RPMI8226 (cell line): ENCODE measurements around the gene SLCO3A1.
"Not testable (repeated sequence)": the region's sequence is repeated elsewhere in the genome, so short reads cannot be mapped to it uniquely, and the experiment has no call there.

Source experiments
- DNase-seq: peaks from one replicate; pipeline ENCODE4 v3.0.0-alpha.2; 2015

SLCO3A1 gene

DNA sequence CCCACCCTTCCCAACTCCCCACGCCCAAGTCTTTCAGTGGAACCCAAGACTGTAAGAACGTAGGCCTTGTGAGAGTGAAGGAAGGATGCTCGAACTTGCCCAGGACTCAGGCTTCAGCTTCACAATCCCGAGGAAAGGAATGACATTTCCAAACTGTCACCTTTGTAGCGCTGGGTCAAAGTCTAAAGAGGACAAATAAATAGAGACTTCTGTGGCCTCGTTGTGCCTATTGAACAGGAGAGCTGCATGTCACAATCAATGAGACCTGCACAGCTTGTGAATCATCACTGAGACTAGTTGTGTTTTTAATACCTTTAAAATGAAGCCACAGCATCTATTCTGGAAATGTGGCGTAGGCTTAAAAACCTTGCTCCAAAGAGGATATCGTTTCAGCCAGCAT is 317.4 kb downstream of the SLCO3A1 start:
- no peak for DNase-seq

DNA sequence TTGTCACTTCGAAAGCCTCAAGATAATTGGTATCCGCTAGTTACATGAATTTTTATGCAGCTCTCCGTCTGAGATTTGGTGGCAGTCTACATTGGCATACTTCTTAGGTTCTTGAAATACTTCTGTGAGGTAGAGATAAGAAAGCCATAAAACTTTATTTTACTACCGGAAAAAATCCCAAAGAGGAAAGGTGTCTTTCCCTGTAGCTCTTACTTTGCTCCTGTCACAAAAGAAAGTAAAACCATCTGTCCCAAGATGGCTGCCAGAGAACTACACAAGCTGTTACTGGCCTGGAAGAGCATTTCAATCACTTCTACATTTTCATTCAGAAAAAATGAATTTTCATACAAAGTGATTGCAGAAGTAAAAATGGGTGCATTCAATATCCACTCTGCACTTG is 325.4 kb downstream of the SLCO3A1 start:
- no peak for DNase-seq

DNA sequence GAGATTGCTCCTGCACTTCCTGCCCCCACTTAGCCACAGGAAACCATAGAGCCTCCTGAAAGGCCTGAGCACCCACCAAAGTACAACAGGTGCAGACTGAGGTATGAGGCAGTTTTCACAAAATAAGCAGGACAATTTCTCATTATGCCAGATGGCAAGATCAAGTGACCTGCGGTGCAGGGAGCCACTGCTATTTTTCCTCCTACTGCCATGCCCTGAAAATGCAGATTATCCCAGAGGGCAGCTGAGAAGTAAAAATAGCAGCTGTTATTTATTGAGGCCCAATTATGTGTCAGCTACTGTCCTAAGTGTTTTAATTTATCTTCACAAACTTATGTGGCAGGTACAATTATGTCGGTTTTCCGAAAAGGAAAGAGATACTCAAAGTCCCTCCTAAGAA is 330.6 kb downstream of the SLCO3A1 start:
- DNase-seq, result no peak

DNA sequence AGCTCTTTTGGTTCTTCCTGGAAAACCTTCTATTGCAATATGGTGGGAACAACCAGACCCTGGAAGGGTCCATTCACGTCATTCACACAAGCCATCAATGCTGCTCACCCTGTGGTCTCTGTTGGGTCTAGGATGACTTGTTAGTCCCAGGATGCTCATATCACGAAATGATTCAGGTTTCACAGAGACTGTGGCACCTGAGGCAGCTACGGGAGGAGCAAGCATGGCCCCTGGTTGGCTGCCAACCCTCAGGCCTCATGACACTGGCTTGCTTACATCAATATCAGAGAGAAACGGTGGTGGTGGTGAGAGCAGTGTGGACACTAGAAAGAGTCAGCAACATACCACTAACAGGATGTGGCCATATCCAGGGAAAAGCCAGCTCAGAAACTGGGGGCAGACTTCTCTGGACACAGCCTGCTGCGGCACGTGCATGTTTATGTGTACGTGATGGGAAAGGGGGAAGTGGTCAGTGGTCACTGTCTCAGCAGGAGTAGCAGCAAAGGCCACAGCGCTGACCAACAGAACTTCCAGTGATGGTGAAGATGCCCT is 331.2 kb downstream of the SLCO3A1 start:
- DNase-seq, result no peak

DNA sequence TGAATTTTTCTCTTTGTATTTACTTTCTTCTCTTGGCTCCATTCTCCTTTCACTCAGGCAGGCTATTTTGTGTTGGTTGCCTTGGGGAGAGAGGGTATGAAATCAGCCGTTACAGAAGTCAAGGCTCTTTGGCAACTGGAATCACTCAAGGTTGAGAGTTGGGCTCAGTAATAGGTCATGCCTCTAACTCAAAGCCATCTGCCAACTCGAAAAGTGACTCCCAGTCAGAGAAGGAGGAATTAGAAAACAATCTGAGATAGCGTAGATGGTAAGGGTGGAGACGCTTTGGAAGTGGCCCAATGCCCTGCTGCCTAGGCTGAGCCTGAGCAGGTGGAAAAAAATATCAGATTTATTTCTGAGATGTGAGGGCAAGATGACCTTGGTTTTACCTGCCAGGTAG is 334.5 kb downstream of the SLCO3A1 start:
- no peak for DNase-seq

DNA sequence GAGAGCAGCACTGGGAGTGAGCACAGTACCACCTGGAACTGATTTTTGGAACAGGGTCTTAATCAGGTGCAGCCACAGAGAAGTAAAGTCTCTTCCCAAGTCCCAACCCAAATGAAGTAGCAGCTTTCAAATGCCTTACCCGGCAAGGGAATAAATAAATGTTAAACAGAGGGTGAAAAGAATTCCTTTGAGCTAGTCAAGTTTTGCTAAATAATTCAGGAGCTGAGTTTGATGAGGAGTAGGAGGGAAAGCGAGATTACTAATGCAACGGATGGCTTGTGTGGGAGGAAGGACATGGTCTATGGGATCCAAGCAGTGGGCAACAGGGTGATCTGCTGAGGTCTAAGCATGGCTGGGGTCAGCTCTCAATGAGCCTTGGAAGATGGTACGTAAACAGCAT is 335.7 kb downstream of the SLCO3A1 start:
- DNase-seq, result no peak

DNA sequence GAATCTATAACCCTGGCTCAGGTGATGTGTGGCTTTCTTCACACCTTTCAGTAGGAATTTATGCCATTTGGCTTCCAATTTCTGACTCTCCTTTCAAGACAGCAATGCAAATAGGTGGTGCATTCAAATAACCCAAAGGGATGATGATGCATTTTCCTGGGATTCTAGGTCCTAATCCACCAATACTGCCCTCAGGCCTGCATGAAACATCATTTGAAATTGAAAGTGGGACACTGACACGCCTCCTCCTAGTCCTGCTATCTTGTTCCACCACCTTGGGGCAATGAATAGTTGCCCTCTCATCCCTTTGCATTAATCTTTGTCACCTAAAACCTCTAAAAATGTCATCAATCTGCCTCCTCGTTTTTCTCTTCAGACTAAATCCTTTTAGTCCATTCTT is 341.7 kb downstream of the SLCO3A1 start:
- no peak for DNase-seq

DNA sequence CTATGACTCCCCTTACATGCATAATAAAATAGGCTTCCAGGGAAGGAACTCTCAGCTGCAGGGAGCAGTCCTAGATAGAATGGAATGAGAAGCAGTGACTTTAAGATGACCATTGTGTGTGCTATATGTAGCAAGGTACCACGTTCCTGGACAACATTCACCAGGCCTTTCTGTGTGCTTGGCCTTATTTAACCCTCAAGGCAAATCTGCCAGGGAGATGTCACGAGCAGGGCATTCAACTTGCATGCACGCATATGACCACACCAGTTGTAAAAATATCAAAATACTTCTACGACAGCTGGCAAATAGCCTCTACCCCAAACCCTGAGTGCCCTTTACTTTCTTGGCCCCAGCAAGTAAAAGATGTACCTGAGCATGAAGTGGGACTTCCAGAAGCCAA is 342.8 kb downstream of the SLCO3A1 start:
- no peak for DNase-seq

DNA sequence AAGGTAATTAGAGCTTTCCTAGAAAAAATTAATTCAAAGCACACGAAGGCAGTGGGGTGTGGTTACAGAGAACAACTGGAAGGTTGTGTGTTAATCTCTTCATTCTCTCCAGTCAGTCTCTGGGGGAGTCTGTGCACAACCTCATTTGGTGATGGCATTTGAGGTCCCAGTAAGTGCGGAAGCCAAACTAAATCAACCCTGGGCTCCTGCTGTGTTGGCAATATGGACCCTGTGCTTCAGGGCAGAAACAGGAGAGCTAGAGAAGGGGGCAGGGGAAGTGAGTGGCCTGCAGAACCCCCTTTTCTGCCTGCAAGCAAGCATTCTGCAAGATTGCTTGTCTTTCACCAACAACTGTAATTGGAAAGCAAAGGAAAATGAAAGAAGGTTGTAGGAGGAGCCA is 344.2 kb downstream of the SLCO3A1 start:
- DNase-seq, result no peak

DNA sequence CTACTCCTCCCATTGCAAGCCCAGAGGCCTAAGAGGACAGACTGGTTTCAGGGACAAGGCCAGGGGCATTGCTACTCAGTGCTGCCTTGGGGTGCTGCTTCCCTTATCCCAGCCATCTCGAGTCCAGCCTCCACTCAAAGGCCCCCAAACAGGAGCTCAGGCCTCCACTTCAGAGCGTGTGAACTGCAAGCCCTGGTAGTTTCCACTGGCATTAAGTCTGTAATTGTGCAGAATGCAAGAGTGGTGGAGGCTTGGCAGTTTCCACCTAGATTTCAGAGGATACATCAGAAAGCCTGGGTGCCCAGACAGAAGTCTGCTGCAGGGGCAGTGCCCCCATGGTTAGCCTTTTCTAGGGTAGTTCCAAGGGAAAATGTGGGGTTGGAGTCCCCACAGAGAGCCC is 347.4 kb downstream of the SLCO3A1 start:
- no peak for DNase-seq

DNA sequence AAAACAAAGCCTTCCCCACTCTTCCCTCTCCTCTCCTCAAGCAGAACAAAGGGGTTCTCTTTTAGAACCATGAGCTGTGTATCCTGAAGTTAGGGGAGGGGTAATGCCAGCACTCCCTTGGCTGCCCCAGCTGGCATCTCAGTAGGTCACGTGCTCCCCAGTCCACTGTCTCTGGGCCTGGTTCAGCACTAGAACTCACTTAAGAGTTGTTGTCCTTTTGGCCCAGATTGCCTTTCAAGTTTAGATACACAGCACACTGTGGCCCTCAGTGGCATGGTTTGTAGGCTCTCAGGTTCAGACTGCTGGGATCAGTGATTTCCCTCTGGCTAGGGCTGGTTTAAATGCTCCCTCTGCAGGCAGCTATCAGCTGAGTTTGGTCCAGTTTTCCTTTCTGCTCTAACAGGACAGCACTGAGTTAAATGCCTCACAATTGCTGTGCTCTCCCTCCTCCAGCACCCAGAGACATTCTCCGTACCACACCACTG is 351.8 kb downstream of the SLCO3A1 start:
- DNase-seq, result no peak

DNA sequence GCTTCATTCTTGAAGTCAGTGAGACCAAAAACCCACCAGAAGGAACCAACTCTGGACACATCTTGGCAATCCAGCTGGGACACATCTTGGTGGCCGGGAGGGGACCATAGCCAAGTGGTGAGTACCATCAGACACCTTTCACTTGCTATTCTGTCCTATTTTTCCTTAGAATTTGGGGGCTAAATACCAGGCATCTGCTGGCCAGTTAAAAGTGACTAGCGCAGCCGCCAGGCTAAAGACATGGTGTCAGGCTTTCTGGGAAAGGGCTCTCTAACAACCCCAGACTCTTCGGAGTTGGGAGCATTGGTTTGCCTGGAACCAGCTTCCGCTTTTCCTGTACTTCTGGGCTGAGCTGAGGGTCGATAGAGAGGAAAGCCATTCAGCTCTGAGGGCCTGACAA is 354.1 kb downstream of the SLCO3A1 start:
- not testable (repeated sequence) for DNase-seq
